Activated naive CD4-positive, alpha-beta T cell treated with Interleukin-2 at 50 U/mL for 16 hours (primary cell): ENCODE measurements around the gene NAV1.

Experiments used
- DNase-seq: peaks from one replicate; pipeline ENCODE4 v3.0.0-alpha.2; 2020

NAV1 gene

DNA sequence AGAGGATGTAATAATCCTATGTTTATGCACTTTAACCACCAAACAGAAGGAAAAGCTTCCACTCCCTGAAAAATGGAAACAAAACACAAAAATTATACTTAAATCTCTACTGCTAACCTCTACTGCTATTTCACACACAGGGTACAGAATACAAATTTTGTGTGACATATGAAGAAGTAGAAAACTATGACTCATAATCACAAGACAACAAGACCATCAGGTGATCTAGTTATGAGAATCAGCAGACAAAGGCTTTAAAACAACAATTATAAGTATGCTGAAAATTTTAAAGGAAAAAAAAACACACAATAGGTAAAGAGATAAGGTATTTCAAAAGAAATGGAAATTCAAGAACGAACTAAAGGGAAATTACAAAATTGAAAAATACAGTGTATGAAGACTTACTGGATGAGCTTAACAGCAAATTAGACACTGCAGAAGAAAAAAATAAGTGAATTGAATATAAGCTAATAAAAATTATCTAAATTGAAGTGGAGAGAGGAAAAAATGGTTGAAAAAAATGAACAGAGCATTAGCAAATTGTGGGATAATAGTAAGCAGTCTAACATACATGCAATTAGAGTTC, 13.6 kb upstream of the NAV1 start:
- no peak for DNase-seq

- DNase-seq = no peak
These were observed 11.0 kb upstream of the NAV1 start for GRCh38 chr1:201527879-201528278.

DNA sequence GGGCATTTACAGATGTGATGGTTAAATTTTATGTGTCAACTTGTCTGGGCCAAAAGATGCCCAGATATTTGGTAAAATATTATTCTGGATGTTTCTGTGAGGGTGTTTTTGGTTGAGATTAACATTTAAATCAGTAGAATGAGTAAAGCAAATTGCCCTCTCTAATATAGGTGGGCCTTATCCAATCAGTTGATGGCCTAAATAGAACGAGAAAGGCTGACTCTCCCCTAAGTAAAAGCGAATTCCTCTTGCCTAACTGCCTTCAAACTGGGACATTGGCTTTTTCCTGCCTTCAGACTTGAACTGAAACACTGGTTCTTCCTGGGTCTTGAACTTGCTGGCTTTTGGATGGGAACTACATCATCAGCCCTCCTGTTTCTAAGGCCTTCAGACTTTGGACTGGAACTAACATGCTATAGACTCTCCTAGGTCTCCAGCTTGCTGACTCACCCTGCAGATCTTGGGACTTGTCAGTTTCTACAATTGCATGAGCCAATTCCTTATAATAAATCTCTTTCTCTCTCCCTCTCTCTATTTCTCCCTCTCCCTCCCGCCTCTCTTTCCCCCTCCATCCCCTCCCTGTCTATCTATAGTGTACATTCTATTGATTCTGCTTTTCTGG, 10.2 kb upstream of the NAV1 start:
- no peak for DNase-seq

DNA sequence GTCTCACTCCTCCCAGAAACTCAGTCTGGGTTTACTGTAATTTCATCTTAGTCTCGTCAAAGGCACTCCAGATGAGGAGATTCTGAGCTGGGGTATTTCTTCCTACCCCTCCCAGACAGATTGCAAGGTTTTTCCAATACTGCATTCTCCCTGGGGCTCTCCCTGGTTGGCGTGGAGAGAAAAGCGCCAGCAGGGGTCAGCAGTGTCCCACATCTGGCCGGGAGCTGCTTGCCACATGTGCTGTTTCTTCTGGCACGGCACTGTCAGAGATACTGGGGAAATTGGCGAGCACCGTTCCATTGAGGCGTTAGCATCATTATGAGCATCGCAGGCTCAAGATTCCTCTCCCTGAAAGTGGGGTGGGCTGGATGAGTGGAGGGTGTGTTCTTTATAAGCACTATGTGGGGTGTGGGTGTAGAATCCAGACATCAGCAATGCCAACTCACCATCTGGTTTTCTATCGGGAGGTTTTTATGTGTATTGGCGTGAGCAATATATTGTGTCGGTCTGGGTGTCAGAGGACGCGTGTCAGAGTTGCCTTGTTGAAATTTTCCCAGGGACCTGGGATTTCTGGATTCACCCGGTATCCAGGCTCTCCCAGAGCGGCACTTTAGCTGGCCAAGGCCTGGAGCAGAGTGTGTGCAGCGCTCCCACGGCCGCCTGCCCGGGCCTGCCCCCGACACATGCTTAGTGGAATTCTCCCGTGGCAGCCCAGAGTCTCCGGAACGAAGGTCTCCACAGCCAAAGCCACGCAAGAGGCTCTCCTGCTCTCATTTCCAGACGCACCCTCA, 8.0 kb upstream of the NAV1 start:
- DNase-seq = peak; percentile 14

GRCh38 chr1:201531551-201532425, 7.1 kb upstream of the NAV1 start:
- DNase-seq = no peak

- DNase-seq = no peak
These were observed 5.1 kb upstream of the NAV1 start for GRCh38 chr1:201533836-201534235.

DNA sequence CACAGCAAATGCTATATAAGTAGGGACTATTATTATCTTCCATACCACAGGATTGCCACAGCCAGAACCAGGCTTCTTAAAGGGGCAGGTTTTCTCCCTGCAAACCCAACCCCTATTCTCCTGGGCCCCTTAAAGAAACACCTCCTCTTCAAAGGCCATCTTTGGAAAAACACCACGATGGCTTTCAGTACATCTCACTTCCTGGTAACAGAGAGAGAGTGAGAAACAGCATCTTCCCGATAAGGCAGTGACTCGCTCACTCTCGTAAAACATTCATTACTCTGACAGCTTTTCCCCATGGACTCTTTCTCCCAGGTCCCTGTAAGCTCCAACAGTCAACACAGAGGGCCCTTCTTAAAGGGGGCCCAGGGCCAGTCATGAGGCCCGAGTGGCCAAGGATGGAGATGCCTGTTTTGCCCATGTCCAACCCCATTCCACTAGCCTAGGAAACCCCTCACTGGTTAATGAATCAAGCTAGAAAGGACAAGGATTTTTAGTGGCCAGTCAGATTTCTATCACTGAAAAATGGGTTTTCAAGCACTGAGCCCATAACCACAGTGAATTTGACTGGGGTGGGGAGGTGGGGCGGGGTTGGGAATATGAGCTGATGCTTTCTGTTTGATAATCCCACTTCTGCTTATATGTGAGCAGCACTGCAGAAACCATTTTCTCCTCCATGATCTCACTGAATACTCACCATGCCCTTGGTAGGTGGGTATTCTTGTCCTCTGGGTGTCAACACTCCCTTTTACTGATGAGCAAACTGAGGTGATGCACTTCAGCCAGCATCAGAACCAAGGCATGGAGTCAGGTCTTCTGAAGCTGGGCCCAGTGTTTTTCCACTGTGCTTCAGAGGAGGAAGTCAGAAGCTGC, 3.6 kb upstream of the NAV1 start:
- no peak for DNase-seq

GRCh38 chr1:201535919-201536245, 3.0 kb upstream of the NAV1 start:
- no peak for DNase-seq

GRCh38 chr1:201536558-201536957, 2.4 kb upstream of the NAV1 start:
- DNase-seq = no peak

DNA sequence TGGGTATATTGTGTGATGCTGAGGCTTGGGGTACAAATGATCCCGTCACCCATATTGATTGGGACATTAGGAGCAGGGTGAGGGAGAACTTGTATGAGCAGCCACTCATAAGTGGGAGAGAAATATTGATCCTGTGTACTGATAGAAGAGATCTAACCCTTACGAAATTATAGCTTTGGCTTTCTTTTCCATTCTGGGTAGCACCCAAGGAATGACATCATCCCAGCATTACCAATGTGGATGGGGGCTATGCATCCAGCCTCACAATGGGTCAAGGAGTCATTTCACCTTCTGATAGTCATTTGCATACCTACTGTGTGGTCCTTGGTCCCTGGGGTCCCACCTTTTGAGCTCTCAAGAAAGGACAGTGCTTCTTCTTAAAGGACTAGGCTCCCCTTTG, 1.9 kb upstream of the NAV1 start:
- DNase-seq = no peak

DNA sequence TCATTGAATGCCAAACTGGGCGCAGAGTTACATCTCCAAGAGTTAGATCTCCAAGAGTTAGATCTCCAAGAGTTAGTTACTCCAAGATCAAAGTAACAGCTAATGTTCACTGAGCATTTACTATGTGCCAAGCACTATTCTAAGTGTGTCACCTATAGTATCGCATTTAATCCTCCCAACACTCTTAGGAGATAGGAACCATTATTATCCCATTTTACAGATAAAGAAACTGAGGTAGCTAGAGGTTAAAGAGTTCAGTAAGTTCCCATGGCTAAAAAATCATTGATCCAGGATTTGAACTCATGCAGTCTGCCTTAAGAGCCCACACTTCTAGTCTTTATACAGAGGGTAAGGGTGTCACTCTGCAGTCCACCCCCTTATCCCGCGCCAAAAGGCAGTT, 1.5 kb upstream of the NAV1 start:
- no peak for DNase-seq

GRCh38 chr1:201537891-201538611, 876 bp upstream of the NAV1 start:
- no peak for DNase-seq

DNA sequence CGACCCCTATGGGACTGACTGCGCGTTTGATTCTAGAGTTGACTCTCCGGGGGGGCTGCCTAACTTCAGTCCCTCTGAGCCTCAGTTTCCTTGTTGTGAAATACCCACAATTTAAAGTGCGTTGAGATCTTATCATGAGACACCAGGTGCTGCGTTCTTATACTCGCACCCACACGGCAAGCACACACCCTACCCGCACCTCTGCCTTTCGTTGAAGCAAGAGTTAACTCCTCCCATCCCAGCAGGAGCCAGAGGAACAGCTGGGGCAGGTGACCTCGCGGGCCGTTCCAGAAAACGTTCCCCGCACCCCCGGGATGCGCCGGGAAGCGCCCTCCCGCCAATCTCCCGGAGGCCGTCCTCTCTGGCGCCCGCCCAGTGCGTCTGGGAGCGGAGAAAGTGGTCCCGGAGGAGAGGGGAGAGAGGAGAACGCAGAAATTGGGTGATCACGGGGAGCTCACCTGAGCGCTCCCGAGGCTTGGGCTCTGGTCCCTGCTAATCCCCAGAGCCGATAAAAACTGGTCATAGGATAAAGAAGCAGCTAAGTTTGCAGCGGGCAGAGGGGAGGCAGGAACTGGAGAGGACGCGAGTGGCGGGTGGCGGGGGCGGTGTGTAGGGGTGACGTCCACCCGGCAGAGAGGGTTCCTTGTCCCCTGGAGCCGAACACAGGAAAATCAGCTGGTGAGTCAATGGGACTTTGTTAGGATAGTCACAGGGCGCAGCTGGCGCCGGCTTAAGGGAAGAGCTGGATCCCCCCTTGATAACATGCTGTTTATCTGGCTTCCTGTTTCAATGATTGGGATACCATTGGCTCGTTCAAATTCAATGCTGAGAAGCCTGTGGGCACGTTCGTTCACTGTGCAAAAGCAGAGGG, 869 bp downstream of the NAV1 start:
- no peak for DNase-seq

- no peak for DNase-seq
These were observed 2.2 kb downstream of the NAV1 start for GRCh38 chr1:201540846-201541735.

- no peak for DNase-seq
These were observed 3.5 kb downstream of the NAV1 start for GRCh38 chr1:201542309-201543035.

GRCh38 chr1:201543871-201544642, 5.1 kb downstream of the NAV1 start:
- no peak for DNase-seq

DNA sequence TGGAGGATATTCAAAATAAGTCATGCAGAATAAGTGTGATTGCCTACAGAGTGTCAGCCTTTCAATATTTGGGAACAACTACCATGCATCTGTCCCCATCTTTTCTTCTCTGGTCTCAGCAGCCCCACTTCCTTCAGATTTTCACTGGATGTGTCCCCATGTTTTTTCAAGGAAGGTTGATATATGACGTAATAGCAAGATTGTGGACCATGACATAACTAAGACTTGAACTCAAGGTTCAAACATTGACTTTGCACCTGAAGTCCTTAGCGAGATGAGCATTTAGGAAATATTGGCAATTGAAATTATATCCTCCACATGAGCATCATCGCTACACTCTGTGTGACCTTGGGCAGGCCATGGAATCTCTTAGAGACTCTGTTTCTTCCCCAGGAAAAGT, 5.8 kb downstream of the NAV1 start:
- DNase-seq = no peak

- DNase-seq = no peak
These were observed 7.0 kb downstream of the NAV1 start for GRCh38 chr1:201545851-201546492.
